WTC11 (cell line): ENCODE results near the gene HOXD8.

Experiments used
- CTCF ChIP-seq: fragments of 200-600 bp; IDR thresholded peaks from 2 replicates; pipeline ENCODE4 v1.8.0; 2022; ENCODE audit warnings: antibody characterized with exemption
- IRF2 ChIP-seq: sonication (generic); formaldehyde crosslinking; IDR thresholded peaks from 2 replicates; pipeline ENCODE4 v1.8.0; 2022; ENCODE audit warnings: low read depth, missing genetic modification reagents, borderline replicate concordance
- MAX ChIP-seq: sonication (generic); formaldehyde crosslinking; IDR thresholded peaks from 2 replicates; pipeline ENCODE4 v1.8.0; 2022; ENCODE audit warnings: mild to moderate bottlenecking, missing genetic modification reagents

DNA sequence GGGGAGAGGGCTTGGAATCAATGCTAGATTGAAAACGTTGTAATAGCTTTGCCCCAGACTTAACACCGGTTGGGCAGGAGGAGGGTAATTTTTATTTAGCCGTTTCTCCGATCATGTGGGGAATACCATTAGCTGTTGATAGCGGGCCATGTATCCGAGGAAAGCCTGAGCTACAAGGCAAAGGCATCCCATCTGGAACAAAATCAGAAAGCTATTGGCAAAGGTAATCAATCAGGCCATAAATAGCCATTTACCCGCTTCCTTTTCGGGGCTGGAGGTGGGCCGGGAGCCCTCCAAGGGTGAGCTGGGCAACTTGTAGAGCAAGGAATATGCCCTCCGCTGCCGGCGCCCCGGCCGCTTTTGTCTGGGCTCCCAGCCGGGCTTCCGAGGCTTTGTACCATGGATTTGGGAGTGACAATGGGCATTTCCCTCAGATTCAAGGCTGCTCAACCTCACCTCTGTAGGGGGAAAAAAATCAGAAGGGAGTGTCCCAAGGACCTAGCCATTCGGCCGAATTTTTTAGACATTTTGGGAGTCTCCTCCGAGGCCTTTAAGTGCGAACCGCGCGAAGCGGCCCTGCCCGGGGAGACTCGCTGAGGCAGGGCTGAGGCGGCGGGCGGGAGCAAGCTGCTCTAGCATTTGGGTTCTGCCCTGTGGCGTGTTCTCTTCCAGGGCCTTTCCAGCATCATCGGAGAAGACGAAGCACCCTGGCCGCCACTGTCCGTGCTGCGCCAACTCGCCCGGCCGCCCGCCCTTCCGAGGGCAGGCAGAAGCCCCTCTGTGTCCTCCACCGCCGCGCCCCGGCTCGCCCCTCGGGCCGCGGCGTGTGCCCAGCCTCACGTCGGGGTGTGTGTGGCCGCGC is 8.1 kb upstream of the HOXD8 start:
- TF ChIP-seq CTCF (no peak), MAX (no peak), IRF2 (no peak)
